NCI-H2227 (cell line): Measurements from ENCODE around the gene GINS2.

Source experiments
- DNase-seq: peaks from one replicate; lab custom pipeline; 2025; ENCODE audit not compliant: unreplicated experiment; lab: John Stamatoyannopoulos, UW

The GINS2 gene

DNA sequence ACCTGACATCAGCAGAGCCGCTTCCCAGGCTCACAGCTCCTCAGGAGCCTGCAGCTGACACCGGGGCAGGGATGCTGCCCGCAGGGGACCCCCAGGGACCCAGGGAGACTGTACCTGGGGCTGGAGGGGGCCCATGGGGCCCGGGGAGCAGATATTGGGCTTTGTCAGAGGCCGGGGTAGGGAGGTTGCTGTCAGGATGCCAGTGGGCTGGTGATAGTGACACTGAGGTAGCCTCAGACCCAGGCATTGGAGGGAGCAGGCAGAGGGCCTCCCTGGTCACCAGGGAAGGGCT is 60.5 kb downstream of the GINS2 start:
- no peak for DNase-seq

DNA sequence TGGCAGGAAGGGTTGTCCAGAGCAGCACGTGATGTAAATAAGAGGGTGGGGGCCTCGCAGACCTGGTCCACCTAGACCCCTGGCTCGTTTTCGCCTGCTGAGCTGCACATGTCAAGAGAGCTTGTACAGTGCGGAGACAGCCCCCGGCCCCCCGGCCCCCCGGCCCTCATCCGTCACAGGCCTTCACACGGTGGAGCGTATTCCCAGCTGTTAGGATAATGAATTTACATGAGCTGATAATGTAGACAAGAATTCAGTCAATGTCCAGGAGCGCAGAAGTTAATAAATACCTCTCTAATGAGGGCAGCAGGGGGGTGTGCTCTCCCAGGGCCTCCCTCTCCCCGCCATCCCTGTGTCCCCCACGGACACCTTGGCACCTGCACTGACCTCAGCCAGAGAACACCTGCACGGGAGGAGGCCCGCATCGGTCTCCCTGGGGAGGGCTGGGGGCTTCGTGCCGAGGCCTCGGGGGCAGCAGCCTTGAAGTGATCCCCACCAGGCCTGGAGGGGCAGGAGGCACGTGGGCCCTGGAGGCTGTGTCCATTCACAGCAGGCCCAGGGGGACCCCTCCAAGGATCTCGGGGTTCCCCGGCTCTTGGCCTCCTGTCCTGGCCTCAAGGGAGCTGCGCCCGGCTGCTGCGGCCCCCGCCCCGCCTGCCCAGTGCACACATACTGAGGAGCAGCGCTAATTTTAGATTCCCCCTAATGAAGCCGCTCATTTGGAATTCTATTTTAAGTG is 61.1 kb downstream of the GINS2 start:
- no peak for DNase-seq

DNA sequence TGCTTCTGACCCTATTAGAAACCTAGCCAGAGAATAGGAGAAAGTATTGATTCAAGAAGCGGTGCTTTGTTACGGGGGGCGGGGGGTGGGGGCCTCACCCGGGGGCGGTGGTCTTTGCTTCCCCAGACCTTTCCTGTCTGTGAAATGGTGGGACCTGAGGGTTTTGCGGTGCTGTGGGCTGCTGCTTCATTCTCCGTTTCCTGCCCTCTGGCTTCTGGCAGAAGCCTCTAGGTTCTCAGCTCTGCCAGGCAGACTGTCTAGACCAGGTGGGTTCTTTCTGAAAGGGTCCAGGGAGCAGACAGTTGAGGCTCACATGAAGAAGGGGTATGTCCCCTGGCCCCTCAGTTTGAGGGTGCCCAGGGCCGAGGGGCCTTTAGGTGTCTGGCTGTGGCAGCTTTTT is 61.7 kb downstream of the GINS2 start:
- DNase-seq, result no peak
